Anterior cingulate cortex (tissue), 58 donors: ENCODE measurements around the gene HOXA7.

ENCODE experiments used
- DNase-seq, 58 donors: peaks; one replicate each; lab custom pipeline; 2025; lab: John Stamatoyannopoulos, UW

The HOXA7 gene

DNA sequence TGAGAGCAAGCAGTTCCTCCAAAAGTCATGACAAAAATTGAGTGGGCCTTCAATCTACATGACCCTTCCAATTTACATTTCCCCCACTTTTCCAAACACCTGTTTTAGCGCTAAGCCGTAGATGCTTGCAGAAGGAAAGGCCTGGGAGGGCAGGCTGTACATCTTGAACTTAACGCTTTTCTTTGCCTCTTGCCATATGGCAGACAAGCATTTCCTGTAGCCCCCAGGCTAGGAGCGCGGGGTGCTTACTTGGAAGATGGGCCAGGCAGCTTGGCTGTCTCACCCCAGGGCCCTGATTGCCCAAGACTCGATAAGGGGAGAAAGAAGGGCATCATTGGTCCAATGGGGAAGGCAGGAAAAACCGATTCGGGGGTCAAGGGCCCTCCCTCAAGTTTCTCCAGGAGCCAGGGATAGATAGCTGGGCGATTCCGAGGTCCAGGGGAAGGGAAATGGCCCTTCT is 15.9 kb upstream of the HOXA7 start:
- no peak for DNase-seq

- DNase-seq = no peak
Measured at GRCh38 chr7:27171637-27172314, 15.3 kb upstream of the HOXA7 start.

DNA sequence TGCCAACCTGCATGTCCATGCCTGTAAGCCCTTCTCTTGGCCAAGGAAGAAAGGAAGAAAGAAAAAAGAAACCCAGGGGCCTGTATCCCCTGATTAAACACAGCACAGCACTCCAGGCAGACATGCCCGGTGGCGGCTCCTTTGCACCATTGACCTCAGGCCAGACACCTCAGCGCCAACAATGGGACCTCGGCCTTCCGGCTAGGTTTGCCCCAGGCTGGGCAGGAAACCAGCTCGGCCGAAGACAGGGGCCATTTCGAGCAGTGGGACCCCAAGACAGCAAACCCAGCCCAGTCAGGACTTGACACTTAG is 14.8 kb upstream of the HOXA7 start:
- DNase-seq = no peak

DNA sequence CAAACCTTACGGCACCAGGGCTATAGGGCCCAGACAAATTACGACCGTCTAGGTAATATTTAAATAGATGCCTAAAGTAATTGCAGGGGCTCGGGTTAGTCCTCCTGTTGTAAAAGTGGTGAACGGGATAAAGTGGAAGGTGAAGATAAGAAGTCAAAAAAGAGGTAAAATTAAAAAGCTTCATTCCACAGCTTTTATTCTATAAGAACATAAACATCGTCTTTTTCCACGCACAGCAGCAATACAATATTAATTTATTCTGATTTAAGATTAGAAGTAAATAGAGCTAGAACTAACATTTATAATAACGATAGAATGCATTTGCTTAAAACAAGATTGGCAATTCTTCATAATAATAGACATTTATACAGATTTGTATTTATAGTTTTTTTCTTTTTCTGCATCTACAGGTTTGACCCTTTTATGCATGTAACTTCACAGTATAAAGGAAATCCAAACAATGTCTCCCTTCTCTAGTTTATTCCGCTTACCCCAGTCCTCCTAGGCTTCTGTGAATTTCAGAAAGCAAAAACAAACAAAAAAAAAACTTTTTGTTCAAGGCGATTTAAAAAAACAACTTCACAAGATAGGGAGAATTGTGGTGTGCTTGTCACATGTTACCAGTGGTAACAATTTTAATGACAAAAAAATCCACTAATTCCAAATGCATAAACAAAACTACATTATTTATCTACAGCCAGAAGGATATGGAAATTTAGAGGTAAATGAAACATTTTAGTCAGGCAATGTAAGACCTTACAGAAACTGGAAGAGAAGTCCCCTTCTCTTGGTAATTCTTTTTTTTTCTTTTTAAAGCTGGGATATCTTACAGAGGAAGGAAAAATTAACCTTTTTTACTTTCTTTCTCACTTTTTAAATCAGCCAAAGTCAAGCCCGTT is 14.2 kb upstream of the HOXA7 start:
- no peak for DNase-seq

DNA sequence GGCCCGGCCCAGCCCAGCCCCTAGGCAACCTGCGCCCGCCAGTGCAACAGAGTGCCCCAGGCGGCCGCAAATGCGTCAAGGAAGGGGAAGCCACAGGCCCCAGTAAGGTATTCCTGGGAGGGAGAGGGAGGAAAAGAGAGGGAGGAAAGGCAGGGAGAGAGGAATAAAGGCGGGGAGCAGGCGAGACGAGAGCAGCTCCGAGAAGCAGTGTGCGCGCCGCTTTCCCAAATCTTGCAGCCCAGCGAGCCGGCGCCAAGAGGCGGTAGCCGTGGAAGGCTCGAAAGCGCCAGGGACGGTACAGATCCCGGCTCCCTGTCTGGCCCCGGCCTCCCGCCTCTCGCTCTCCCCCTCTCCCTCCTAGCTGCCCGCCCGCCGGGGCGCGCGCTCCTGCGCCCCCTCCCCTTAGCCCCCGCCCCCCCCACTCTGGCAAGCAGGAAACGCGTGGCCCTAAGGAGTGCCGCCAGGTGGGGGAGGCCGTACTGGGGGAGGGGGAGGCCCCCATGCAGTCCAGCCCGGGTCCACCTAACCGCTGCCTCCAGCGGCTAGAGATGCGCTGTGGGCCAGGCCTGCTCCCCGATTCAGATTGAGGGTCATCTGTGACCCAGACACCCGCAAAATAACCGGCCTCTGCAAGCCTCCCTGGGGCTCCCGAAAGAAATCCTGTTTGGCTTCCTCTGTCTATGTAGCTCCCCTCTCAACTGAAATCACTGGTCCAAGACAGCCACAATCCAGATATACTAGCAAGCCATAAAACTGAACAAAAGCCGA is 13.4 kb upstream of the HOXA7 start:
- no peak for DNase-seq

DNA sequence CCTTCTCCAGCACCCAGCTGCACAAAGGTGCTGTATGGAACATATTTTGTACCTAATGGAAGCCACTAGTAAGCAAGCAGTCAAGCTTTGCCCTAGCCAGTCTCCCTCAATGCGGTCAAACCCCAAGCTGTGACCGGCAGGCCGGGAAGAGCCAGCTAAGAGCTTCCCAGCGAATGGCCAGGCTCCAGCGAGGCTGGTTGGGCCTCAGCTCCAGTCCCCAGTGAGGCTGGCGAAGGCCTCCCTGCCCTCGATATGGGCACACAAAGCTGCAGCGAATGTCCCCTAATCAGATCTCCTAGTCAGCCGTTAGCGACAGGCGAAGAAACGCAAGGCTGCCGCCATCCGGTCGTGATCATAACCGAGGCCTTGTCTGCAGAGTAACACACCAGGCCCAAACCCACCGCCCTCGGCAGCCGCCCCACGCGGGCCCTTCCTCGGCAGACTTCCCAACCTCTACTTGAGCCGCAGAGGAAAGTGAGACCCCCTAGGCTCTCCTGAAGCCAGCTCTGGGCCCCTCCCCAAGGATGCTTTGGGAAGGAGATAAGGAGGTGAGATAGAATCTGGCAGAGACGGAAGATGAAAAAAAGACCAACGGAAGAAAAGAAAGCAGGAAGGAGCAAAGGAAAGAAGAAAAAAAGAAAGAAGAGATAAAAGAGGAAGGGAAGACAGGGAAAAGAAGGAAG is 11.9 kb upstream of the HOXA7 start:
- no peak for DNase-seq

DNA sequence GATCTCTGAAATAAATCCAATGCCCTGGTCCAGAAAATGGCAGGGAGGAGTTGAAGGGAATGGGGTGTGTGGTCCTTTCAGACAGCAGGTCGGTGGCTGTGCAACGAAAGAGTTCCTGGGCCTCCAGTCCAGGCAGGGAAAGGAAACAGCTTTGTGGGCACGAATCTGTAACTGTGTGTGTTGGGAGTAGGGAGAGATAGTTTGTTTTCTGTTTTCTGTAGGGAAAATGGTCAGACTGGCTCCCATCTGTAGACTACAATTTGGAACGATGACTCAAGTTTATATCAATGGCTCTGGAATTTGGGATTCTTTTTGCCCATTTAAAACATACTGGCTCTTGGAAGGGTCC is 11.4 kb upstream of the HOXA7 start:
- DNase-seq = no peak

- DNase-seq = no peak
Measured at GRCh38 chr7:27166531-27167505, 10.3 kb upstream of the HOXA7 start.

GRCh38 chr7:27165996-27166530 is 9.6 kb upstream of the HOXA7 start:
- DNase-seq = no peak

- no peak for DNase-seq
Measured at GRCh38 chr7:27165089-27165995, 8.9 kb upstream of the HOXA7 start, which contains the start of gene HOXA9. HOXA9 (minus strand) TSS chr7:27165537; CDS start chr7:27165457, 80 bp downstream.

- DNase-seq = no peak
Measured at GRCh38 chr7:27164367-27165088, 8.1 kb upstream of the HOXA7 start.

DNA sequence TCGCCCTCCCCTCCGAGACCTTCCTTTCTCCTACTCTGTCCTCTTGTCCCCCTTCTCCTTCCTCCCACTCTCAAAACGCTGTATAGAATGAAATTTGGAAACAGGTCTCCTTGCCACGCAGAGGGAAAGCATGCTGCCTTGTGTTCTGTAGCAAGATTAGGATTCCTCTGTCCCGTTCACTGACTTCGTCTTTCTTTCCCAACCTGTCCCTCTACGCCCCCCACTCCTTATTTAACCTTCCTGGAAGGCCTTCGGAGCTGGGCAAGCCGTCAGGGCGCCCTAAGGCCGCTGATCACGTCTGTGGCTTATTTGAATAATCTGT is 7.5 kb upstream of the HOXA7 start:
- no peak for DNase-seq

GRCh38 chr7:27163288-27164044 is 7.0 kb upstream of the HOXA7 start:
- no peak for DNase-seq

- DNase-seq = no peak
Measured at GRCh38 chr7:27162561-27163287, 6.2 kb upstream of the HOXA7 start.

DNA sequence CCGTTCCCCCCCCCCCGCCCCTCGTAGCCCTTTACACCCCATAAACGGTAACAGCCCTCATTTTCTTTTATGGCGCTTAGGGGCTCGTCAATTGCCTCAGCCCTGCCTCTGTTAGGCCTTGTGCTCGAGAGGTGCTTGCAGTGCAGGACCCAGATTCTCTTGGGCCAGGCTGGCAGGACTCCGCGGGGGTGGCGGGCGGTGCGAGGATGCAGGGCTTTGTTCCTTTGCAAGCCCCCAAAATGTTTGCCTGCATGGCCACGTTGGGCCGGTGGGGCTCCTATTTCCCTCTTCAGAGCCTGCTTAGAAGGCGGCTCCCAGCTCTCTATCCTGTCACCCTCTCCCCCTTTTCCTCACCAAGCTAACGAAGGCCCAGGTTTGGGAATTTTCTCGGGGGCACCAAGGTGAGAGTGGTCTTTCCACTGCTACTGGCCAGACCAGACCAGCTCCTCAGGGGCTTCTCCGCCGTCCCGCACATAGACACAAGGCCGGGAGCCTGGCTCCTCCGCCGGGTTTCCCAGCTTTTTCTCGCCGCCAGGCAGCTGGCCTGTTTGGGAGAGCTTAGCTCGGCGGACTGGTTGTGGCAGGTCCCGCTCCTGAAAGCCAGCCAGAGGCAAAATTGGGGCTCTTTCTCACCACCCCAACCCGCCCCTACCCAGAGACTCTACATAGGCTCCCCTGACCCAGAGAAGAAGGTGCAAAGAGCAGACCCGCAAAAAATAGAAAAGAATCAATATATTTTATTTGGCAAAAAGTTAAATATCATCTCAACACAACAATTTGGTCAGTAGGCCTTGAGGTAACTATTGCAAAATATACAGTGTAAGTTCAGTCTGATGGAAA is 5.5 kb upstream of the HOXA7 start:
- DNase-seq = no peak
